HG02798 (cell line): Measurements from ENCODE around the gene ESPNL.

Source experiments
- ATAC-seq: cut with Tn5 transposase; IDR thresholded peaks from one replicate; pipeline ENCODE4 v1.9.1; 2021; ENCODE audit warnings: mild to moderate bottlenecking; ENCODE audit not compliant: unreplicated experiment, poor library complexity

The ESPNL gene

GRCh38 chr2:238127165-238128060 is 27.3 kb downstream of the ESPNL start:
- ATAC-seq: peak; percentile 60

DNA sequence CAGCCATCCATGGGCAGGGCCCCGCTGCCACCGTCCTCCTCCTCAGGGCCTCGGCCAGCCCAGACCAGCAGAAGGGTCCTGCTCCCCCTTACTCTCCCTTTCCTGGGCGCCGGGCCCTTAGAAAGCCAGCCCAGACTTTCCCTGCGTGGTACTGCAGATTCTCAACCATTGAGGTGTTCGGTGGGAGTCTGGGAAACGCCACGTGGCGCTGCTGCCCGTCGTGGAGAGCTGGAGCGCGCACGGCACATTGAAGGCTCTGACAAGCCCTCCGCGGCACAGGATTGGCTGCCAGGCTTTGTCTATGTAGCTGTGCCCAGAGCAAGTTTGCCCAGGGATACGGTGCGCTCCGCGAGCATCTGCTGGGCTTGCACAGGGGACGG is 27.9 kb downstream of the ESPNL start:
- no peak for ATAC-seq

DNA sequence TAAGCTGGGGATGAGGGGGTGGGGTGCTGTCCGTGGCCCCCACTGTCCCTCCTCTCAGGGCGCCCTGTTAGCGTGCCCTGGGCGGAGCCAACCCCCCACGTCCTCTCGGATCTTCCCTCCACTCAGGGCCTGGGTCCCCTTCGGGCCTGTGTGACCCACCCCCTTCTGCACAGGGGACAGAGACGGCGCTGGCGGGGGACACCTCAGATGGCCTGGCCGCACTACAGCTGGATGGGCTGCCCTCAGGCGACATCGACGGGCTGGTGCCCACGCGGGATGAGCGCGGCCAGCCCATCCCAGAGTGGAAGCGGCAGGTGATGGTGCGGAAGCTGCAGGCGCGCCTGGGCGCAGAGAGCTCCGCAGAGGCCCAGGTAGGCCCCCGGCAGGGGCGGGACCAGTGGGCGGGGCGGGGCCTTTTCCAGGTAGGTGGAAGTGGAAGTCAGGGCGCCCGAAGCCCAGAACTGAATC is 28.4 kb downstream of the ESPNL start:
- ATAC-seq: no peak

- ATAC-seq: no peak
Observed at GRCh38 chr2:238129166-238130010, 29.2 kb downstream of the ESPNL start.

DNA sequence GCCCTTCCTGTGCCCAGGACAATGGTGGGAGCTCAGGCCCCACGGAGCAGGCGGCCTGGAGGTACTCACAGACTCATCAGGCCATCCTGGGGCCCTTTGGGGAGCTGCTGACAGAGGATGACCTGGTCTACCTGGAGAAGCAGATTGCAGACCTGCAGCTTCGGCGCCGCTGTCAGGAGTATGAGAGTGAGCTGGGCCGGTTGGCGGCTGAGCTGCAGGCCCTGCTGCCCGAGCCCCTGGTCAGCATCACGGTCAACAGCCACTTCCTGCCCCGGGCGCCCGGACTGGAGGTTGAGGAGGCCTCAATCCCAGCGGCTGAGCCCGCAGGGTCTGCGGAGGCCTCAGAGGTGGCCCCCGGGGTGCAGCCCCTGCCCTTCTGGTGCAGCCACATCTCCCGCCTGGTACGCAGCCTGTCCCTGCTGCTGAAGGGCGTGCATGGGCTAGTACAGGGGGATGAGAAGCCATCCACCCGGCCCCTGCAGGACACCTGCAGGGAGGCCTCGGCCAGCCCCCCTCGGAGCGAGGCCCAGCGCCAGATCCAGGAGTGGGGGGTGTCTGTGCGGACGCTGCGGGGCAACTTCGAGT is 30.1 kb downstream of the ESPNL start:
- no peak for ATAC-seq

GRCh38 chr2:238130696-238131628 is 30.8 kb downstream of the ESPNL start:
- ATAC-seq: no peak

DNA sequence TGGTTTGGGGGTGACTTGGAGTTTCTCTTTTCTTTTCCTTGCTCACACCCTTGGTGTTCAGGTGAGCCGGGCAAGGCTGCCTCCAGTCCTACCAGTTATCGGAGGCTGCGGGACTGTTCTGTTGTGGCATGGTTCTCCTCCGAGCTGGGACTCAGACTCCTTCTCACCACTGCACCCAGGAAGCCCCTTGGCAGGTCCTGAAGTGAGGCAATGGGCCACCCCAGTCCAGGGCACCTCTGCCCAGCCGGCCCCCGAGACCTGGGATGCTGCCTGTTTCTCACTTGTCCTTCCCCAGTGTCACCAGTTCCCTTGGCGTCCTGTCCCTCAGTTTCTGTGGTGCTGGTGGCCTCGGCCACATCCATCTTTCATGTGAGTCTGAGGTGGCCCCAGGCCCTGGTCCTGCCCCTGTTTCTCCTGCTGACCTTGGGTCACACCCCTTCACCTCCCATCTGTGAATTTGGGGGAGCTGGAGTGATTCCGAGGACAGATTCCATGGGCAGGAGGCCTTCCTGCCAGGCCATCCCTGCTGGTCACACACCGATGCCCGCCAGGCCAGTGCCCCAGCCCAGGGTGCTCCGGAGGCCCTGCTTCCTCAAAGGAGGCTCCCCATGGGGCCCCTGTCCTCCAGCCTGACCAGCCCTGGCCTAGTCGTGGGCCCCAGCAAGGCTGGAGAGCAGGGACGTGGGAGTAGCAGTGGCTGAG is 31.8 kb downstream of the ESPNL start:
- ATAC-seq: no peak

- no peak for ATAC-seq
Observed at GRCh38 chr2:238132463-238133450, 32.6 kb downstream of the ESPNL start.

DNA sequence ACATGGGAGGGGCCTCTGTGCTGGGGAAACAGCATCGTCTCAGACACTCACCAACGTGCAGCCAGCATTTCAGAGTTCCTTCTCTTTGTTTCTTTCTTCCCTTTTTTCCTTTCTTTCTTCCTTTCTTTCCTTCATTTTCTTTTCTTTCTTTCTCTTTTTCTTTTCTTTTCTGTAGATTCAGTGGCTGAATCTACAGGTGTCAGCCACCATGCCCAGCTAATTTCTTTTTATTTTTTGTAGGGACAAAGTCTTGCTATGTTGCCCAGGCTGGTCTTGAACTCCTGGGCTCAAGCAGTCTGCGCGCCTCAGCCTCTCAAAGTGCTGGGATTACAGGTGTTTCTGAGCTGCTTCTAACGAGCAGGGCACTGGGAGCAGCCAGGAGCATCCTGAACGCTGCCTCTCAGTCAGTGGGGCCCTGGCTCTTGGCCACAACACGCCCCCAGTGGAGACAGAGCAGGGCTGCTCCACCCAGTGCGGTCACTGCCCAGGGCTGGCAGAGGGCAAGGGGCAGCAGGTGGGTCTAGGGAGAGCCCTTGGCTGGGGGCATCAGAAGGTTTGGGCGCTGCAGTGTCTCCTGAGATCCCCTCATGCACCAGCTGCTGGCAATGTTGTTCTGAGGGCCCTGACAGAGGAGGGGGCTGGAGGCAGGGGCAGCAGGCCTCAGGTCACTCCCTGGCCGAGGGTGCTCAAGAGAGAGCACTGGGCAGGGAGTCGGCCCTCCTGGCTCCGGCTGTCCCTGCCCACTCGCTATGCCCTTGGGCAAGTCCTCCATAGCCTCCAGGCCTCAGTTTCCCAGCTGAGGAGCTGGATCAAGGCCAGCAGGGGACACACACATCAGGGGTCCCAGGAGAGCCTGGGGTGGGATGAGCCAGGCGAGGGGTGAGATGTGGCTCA is 33.6 kb downstream of the ESPNL start:
- ATAC-seq: no peak

DNA sequence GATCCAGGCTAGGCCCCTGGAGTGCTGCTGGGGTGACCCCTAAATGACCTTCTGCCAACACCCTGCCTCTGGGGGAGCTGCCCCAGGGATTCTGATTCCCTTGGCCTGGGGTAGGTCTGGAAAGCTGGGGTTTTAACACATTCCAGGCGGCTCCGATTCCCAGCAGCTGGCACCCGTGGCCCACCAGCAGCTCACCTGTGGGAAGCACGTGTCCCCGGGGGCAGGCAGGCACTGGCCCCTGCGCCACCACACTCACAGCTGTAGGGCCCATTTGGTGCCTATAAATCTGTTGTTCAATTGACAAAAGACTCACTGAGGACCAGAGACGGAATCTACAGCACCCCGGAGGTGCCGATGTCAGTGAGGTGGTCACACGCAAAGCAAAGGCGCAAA is 34.2 kb downstream of the ESPNL start:
- no peak for ATAC-seq

GRCh38 chr2:238135601-238136150 is 35.5 kb downstream of the ESPNL start:
- no peak for ATAC-seq

DNA sequence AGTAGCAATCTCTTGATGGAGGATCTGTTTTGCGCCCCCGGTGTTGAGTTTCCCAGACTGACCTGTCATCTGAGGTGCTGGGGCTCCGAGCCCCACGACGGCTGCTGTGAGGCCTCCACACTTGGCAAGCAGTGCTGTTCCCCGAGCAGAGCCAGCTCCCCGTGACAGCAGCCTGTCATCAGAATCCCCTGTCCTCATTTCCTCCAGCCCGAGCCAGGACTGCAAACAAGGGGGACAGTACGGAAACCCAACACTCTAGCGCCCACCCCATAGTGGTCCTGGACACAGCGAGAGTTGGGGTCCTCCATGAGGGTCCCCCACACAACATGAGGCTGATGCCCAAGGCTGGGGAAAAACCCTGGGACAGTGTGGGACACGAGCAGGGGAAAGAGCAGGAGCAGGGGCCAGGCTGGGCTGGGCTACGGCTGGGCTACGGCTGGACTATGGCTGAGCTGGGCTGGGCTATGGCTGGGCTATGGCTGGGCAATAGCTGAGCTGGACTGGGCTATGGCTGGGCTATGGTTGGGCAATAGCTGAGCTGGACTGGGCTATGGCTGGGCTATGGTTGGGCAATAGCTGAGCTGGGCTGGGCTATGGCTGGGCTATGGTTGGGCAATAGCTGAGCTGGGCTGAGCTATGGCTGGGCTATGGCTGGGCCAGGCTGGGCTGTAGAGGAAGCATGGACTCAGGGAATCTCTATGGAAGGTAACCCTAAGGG is 36.8 kb downstream of the ESPNL start:
- ATAC-seq: no peak

DNA sequence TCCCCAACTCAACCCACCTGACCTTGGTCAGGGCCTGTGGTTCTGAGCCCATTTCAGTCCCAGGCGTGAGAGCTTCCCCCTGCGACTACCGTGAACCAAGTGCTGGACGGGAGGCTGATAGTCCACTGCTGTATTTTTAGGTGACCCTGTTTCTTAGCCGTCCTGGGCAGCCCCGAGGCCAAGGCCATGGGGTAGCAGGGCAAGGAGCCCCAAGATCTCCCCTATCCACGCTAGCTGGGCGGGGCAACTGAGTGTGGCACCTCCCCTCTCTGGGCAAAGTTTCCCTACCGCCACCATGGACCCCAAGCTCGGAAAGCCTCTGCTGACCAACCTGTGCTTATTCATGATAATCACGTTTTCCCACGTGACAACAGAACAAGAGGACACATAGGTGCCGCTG is 37.7 kb downstream of the ESPNL start:
- no peak for ATAC-seq

DNA sequence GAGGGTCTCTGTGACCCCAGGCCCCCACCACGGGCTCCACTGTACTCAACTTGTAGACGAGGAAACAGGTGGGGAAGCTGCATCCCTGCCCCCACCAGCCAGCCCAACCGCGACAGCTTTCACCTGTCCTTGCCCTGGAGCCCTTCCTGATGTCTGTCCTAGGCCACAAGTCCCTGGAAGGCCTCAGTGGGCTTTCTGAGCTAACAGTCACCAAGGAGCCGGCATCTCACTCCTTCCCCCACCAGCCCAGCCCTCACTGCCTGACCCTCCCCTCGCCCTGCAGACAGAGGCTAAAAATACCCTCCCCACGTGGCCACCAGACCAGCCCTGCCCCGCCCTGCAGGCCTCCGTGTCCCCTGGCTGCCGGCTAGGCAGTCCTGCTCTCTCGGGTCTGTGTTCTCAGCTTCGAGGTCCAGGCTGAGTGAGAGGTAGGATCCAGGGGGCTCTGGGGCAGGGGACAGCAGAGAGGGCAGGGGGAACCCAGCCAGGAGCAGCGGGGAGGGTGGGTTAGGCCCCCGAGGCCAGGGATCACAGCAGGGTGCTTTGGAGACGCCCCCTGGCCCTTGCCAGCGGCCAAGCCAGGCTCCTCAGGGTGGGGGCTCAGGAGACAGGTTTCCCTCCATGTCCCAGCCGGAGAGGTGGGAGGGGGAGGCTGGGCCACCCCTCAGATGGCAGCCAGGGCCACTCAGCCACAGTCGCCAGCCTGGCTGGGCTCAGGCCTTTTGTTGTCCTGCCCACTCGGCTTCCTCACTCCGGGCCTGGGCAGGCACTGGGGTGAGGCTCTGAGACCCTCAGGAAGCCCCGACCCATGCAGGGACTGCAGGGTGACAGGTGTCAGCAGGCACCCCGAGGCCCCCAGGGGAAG is 38.4 kb downstream of the ESPNL start, which contains the start of gene KLHL30:
Gene KLHL30, plus strand, starts transcription at position 338 of the 865 bp plus-strand sequence. CDS start 2,087 bp downstream, outside the sequence.
- no peak for ATAC-seq
